K562 (cell line): ENCODE results near the gene OBSCN. TPM values are rescaled to one million over a fixed set of nuclear protein-coding genes. Genes with fewer than 3 reads are reported as not detected.
A peak's percentile ranks its signal among the peaks of the same experiment; 100 is the strongest.

Experiments used
- ATAC-seq: fragments of 200-7000 bp; cut with Tn5 transposase; 3 replicates; pipeline ENCODE4 v1.9.1; 2020; ENCODE audit warnings: moderate library complexity
- BruUV-seq: library from RNA; stranded (reverse); fragments of 400-500 nt; replicated peaks from 2 replicates; lab custom pipeline; 2021; lab: Mats Ljungman, UMichigan
- CTCF ChIA-PET: fragments of 300-600 bp; formaldehyde crosslinking; extraction: SDS; loops from one replicate; lab custom pipeline; 2021; ENCODE audit warnings: low intra/inter-chr PET ratio; lab: Yijun Ruan, JAX
- POLR2A ChIA-PET: fragments of 300-600, 350-650 bp; sonication (Branson Sonifier 250); formaldehyde crosslinking; extraction: SDS; loops from one replicate; lab custom pipeline; 2021; ENCODE audit warnings: antibody characterized with exemption, inconsistent platforms; lab: Yijun Ruan, JAX
- DNase-seq, 4 experiments: peaks; one replicate each; pipeline versions ENCODE4 v3.0.0 to v3.0.0-alpha.2; 2011 to 2018; ENCODE audit warnings: low spot score in 3 of 4, mixed read lengths in 3 of 4; ENCODE audit errors: extremely low read depth in 1 of 4
- FAIRE-seq: peaks from 2 replicates; lab custom pipeline; 2011; peaks lifted over from hg19 to GRCh38; lab: Jason Lieb, UNC
- H2AFZ ChIP-seq: 2 replicates; pipeline ENCODE4 v1.6.0; 2011; ENCODE audit warnings: low read depth, low read length, control low read depth, inconsistent platforms
- H3K27ac ChIP-seq: fragments of 200-600 bp; 3 replicates; pipeline ENCODE4 v1.8.0; 2011; ENCODE audit warnings: low read depth, mild to moderate bottlenecking, control low read depth, inconsistent platforms, low read length, moderate library complexity, mixed read lengths; ENCODE audit errors: extremely low read depth
- H3K27me3 ChIP-seq, 2 experiments: fragments of 300-600 bp in 1 of 2; 2 replicates in 1 of 2; 3 replicates in 1 of 2; pipeline versions ENCODE4 v1.6.0 to v1.8.0; 2011; ENCODE audit warnings: inconsistent platforms in 2 of 2, low read length in 2 of 2, mild to moderate bottlenecking in 1 of 2, mixed read lengths in 1 of 2, moderate library complexity in 1 of 2; ENCODE audit not compliant: control insufficient read depth in 2 of 2, insufficient read depth in 2 of 2
- H3K36me3 ChIP-seq: fragments of 300-600 bp; 3 replicates; pipeline ENCODE4 v1.8.0; 2011; ENCODE audit warnings: mild to moderate bottlenecking, low read length, inconsistent platforms; ENCODE audit not compliant: control insufficient read depth, insufficient read depth
- H3K4me1 ChIP-seq, 2 experiments: fragments of 200-600 bp in 1 of 2; replicated peaks in 1 of 2; 2 replicates in 1 of 2; 3 replicates in 1 of 2; pipeline versions ENCODE4 v1.5.1 to v1.8.0; 2011; ENCODE audit warnings: inconsistent platforms in 2 of 2, low read length in 2 of 2, mild to moderate bottlenecking in 1 of 2, mixed read lengths in 1 of 2, moderate library complexity in 1 of 2; ENCODE audit not compliant: control insufficient read depth in 2 of 2, insufficient read depth in 2 of 2
- H3K4me2 ChIP-seq: 2 replicates; pipeline ENCODE4 v1.6.1; 2011; ENCODE audit warnings: low read length, control low read depth, inconsistent platforms, mixed read lengths; ENCODE audit not compliant: insufficient read depth
- H3K4me3 ChIP-seq: fragments of 200-600 bp; sonication (generic), shearing (Covaris generic); 2 replicates; pipeline ENCODE4 v1.5.1; 2016; ENCODE audit warnings: control low read depth, inconsistent platforms
- H3K79me2 ChIP-seq: fragments of 200-600 bp; 3 replicates; pipeline ENCODE4 v1.8.0; 2011; ENCODE audit warnings: low read length, inconsistent platforms; ENCODE audit not compliant: control insufficient read depth, insufficient read depth
- H3K9ac ChIP-seq, 2 experiments: 2 replicates each; pipeline versions ENCODE4 v1.6.0 to v1.6.1; 2011; ENCODE audit warnings: low read depth in 2 of 2, low read length in 2 of 2, control low read depth in 1 of 2, inconsistent platforms in 1 of 2, mild to moderate bottlenecking in 1 of 2, mixed read lengths in 1 of 2; ENCODE audit not compliant: insufficient read depth in 1 of 2
- H3K9me1 ChIP-seq: one replicate; pipeline ENCODE4 v1.6.0; 2011; ENCODE audit warnings: inconsistent platforms, mild to moderate bottlenecking, low read length, moderate library complexity; ENCODE audit not compliant: control insufficient read depth, insufficient read depth
- H3K9me3 ChIP-seq: replicated peaks from 2 replicates; pipeline ENCODE4 v1.5.1; 2011; ENCODE audit warnings: low read depth, low read length, inconsistent platforms; ENCODE audit not compliant: control insufficient read depth, insufficient read depth
- H4K20me1 ChIP-seq: replicated peaks from 2 replicates; pipeline ENCODE4 v1.6.1; 2011; ENCODE audit warnings: low read length, inconsistent platforms, mixed read lengths; ENCODE audit not compliant: control insufficient read depth, insufficient read depth
- JUN ChIP-seq, 2 experiments: sonication (generic) in 1 of 2; formaldehyde crosslinking in 1 of 2; IDR thresholded peaks; 2 replicates each; pipeline versions ENCODE4 v1.6.1 to v1.8.0; 2012 to 2022; ENCODE audit warnings: borderline replicate concordance in 2 of 2, mild to moderate bottlenecking in 2 of 2, improper control_type of control experiment in 1 of 2, low read depth in 1 of 2, low read length in 1 of 2, missing genetic modification reagents in 1 of 2
- LARP7 ChIP-seq: fragments of 450-650 bp; IDR thresholded peaks from 2 replicates; pipeline ENCODE4 v1.6.1; 2016
- POLR2A ChIP-seq: fragments of 450-650 bp; conservative IDR thresholded peaks from 2 replicates; pipeline ENCODE4 v1.6.1; 2016
- POLR2G ChIP-seq: fragments of 200-400 bp; formaldehyde crosslinking; IDR thresholded peaks from 2 replicates; pipeline ENCODE4 v1.6.1; 2017; ENCODE audit warnings: low read depth, mild to moderate bottlenecking, antibody characterized with exemption, low read length, moderate library complexity
- RBFOX2 ChIP-seq: fragments of 200-400 bp; formaldehyde crosslinking; IDR thresholded peaks from 2 replicates; pipeline ENCODE4 v1.6.1; 2017; ENCODE audit warnings: low read depth, mild to moderate bottlenecking, low read length, moderate library complexity
- WGBS: fragments of 100-300 bp; shearing (Covaris generic); methylation state at CpG from one replicate; pipeline ENCODE4 v1.1.6; 2016; ENCODE audit warnings: low coverage, mixed read lengths; ENCODE audit not compliant: insufficient coverage; ENCODE audit errors: missing lambda C conversion rate; 5-methylcytosine and 5-hydroxymethylcytosine counted together
- in situ Hi-C: fragments of 300-500 bp; cut with MboI; formaldehyde crosslinking; loops from 4 replicates; pipeline ENCODE4 v1.15.0; 2018; ENCODE audit warnings: inconsistent platforms, mixed read lengths
- intact Hi-C: fragments of 100-400 bp; cut with micrococcal nuclease; formaldehyde crosslinking; loops from 2 replicates; pipeline ENCODE4 v1.14.2; 2022
- polyA plus RNA-seq, 8 experiments: library from polyadenylated mRNA; depleted of rRNA in 4 of 8; stranded (reverse) in 5 of 8; unstranded in 3 of 8; fragments of >200 nt; fragmentation: Nextera tagmentation in 2 of 8; fragmentation: Illumina TruSeq in 1 of 8; extraction: Ambion mirVana in 2 of 8; extraction: Trizol in 1 of 8; gene quantifications; 2 replicates each; pipeline versions ENCODE4 v1.2.1 to v1.2.3, GENCODE V29; 2011 to 2014; ENCODE audit warnings: inconsistent platforms in 1 of 8, missing spikeins in 1 of 8
- total RNA-seq, 7 experiments: library from RNA; depleted of rRNA in 6 of 7; stranded (reverse); fragments of >200 nt in 6 of 7; fragmentation: Illumina TruSeq in 2 of 7; extraction: Trizol in 2 of 7; gene quantifications; 2 replicates each; pipeline versions ENCODE4 v1.2.1 to v1.2.3, GENCODE V29; 2011 to 2021; ENCODE audit warnings: low replicate concordance in 1 of 7
- TF ChIP-seq, protein P1 (sequence below), 2 experiments: fragments of 450-650 bp; conservative IDR thresholded peaks; 2 replicates each; pipeline ENCODE4 v1.6.1; 2017; ENCODE audit warnings: mild to moderate bottlenecking in 2 of 2, moderate library complexity in 2 of 2
- TF ChIP-seq, protein P2 (sequence below): sonication (generic); formaldehyde crosslinking; IDR thresholded peaks from 2 replicates; pipeline ENCODE4 v1.8.0; 2022; ENCODE audit warnings: mild to moderate bottlenecking, missing genetic modification reagents

OBSCN gene
- total and polyA plus RNA-seq, 9 of the 15 experiments (the other 6 are each of a cell fraction or from before 2014, with no cell fraction given): 0.18 to 19.7 (median 3.6) TPM

DNA sequence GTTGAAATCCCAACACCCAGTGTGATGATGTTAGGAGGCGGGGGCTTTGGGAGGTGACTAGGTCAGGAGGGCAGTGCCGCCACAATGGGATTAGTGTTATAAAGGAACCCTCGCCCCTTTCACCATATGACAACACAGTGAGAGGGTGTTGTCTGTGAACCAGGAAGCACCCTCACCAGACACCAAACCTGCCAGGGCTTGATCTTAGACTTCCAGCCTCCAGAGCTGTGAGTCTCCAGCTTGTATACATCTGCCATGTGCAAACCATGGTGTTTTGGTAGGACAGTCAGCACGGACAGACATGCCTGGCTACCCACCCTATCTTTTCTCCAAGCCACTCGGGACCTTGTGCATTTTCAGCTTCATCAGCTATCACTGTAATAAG lies 194.8 kb downstream of the OBSCN start:
- BruUV-seq: no TSS peak
- no peak overlapping the region for H2AFZ ChIP-seq
- CTCF ChIA-PET: no interaction called here
- peaks cover 71% of the 10 kb centered on the region for H3K79me2 ChIP-seq
- H3K4me1 ChIP-seq: peaks cover 30 to 66% of the 10 kb centered on the region in 2 experiments
- 87% methylated on average over 5 of the region's 5 CpGs for WGBS
- no peak for TF ChIP-seq POLR2A
- TF ChIP-seq, protein P1, sequence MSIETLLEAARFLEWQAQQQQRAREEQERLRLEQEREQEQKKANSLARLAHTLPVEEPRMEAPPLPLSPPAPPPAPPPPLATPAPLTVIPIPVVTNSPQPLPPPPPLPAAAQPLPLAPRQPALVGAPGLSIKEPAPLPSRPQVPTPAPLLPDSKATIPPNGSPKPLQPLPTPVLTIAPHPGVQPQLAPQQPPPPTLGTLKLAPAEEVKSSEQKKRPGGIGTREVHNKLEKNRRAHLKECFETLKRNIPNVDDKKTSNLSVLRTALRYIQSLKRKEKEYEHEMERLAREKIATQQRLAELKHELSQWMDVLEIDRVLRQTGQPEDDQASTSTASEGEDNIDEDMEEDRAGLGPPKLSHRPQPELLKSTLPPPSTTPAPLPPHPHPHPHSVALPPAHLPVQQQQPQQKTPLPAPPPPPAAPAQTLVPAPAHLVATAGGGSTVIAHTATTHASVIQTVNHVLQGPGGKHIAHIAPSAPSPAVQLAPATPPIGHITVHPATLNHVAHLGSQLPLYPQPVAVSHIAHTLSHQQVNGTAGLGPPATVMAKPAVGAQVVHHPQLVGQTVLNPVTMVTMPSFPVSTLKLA (conservative IDR thresholded peaks at IDR 0.05): 0 out of 4 replicates have a peak, but pooled peaks of 1 of the 2 experiments have one; percentile 16
- H3K4me3 ChIP-seq: no peak overlapping the region
- no peaks in the 10 kb centered on the region for H3K27me3 ChIP-seq
- ATAC-seq (no peak), FAIRE-seq (no peak), DNase-seq (no peak)
- intact Hi-C loops (no loop called here), in situ Hi-C loops (no loop called here)
- POLR2A ChIA-PET: interaction anchor here (0.7 to 6.2 kb wide), 7 partner anchors 8 to 1877 kb away, joined by 3 to 78 read pairs (median 4); a partner anchor contains a TSS
- peaks cover 17% of the 10 kb centered on the region for H3K9me1 ChIP-seq
- H3K9ac ChIP-seq: peak overlapping the region in 1 of 2 experiments; percentile 29; a peak in 1 of 4 replicates
- no peak overlapping the region for H3K4me2 ChIP-seq
- H3K36me3 ChIP-seq: peaks cover 79% of the 10 kb centered on the region
- H3K9me3 ChIP-seq: no peaks in the 10 kb centered on the region
- H4K20me1 ChIP-seq: peaks cover 39% of the 10 kb centered on the region
- H3K27ac ChIP-seq: no peak overlapping the region

DNA sequence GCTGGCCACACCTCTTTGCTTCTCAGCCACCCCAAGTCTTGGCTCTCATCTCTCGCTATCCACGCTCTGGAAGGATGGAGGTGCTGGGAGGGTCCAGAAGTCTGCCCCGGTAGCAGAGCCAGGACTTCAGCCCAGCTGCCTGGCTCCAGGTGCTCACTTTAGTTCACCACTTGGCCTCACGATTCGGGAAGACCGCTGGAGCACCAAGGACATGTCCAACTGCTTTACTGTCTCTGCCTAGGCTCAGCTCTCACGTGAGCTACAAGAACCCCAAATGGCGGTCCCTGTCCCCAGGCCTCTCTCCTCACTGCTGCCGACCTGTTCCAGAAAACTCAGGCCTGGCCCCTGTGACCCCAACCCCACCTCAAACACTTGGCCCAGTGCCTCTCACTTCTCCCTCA lies 195.4 kb downstream of the OBSCN start:
- H3K4me2 ChIP-seq: no peak overlapping the region
- no peak for DNase-seq
- TF ChIP-seq JUN (IDR thresholded peaks at IDR 0.05; ENCODE audit: borderline replicate concordance, low read depth, low read length): no peak
- 0 out of 2 replicates have a peak, but pooled peaks have one; percentile 62 for TF ChIP-seq JUN (CRISPR knock-in tag; IDR thresholded peaks at IDR 0.05; ENCODE audit: borderline replicate concordance)
- 0 out of 2 replicates have a peak, but pooled peaks have one; percentile 13 for TF ChIP-seq RBFOX2
- TF ChIP-seq LARP7: no peak
- TF ChIP-seq, protein P2, sequence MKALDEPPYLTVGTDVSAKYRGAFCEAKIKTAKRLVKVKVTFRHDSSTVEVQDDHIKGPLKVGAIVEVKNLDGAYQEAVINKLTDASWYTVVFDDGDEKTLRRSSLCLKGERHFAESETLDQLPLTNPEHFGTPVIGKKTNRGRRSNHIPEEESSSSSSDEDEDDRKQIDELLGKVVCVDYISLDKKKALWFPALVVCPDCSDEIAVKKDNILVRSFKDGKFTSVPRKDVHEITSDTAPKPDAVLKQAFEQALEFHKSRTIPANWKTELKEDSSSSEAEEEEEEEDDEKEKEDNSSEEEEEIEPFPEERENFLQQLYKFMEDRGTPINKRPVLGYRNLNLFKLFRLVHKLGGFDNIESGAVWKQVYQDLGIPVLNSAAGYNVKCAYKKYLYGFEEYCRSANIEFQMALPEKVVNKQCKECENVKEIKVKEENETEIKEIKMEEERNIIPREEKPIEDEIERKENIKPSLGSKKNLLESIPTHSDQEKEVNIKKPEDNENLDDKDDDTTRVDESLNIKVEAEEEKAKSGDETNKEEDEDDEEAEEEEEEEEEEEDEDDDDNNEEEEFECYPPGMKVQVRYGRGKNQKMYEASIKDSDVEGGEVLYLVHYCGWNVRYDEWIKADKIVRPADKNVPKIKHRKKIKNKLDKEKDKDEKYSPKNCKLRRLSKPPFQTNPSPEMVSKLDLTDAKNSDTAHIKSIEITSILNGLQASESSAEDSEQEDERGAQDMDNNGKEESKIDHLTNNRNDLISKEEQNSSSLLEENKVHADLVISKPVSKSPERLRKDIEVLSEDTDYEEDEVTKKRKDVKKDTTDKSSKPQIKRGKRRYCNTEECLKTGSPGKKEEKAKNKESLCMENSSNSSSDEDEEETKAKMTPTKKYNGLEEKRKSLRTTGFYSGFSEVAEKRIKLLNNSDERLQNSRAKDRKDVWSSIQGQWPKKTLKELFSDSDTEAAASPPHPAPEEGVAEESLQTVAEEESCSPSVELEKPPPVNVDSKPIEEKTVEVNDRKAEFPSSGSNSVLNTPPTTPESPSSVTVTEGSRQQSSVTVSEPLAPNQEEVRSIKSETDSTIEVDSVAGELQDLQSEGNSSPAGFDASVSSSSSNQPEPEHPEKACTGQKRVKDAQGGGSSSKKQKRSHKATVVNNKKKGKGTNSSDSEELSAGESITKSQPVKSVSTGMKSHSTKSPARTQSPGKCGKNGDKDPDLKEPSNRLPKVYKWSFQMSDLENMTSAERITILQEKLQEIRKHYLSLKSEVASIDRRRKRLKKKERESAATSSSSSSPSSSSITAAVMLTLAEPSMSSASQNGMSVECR (CRISPR knock-in tag): peak; percentile 50; the same call in 1 of the 2 replicates
- TF ChIP-seq POLR2G: 0 out of 2 replicates have a peak, but pooled peaks have one; percentile 30
- TF ChIP-seq, all 486 proteins: peak for 4
- in situ Hi-C loops: no loop called here
- peaks cover 39% of the 10 kb centered on the region for H4K20me1 ChIP-seq
- ATAC-seq: no peak
- ChIA-PET CTCF (no interaction called here), POLR2A (interaction anchor here (1.0 to 6.2 kb wide), 6 partner anchors 9 to 109 kb away, joined by 3 to 78 read pairs (median 4); a partner anchor contains a TSS)
- H3K4me1 ChIP-seq: peaks cover 36 to 72% of the 10 kb centered on the region in 2 experiments
- no peak overlapping the region for H3K4me3 ChIP-seq
- H3K9me3 ChIP-seq: no peaks in the 10 kb centered on the region
- no peak for FAIRE-seq
- peaks cover 17% of the 10 kb centered on the region for H3K9me1 ChIP-seq
- H3K36me3 ChIP-seq: peaks cover 74% of the 10 kb centered on the region
- peaks cover 77% of the 10 kb centered on the region for H3K79me2 ChIP-seq
- H2AFZ ChIP-seq: no peak overlapping the region
- 66% methylated on average over 9 of the region's 9 CpGs for WGBS
- H3K27me3 ChIP-seq: no peaks in the 10 kb centered on the region
- intact Hi-C loops: no loop called here
- H3K27ac ChIP-seq: no peak overlapping the region; the same call in 2 of the 3 replicates
- BruUV-seq: no TSS peak
- H3K9ac ChIP-seq: peak overlapping the region; percentile 19 to 83; a peak in 3 of 4 replicates
